HK-2 (cell line): ENCODE measurements around the gene GRK2.

Source experiments
- DNase-seq: peaks from one replicate; pipeline ENCODE4 v3.0.0-alpha.2; 2018; ENCODE audit not compliant: unreplicated experiment

GRK2 gene

DNA sequence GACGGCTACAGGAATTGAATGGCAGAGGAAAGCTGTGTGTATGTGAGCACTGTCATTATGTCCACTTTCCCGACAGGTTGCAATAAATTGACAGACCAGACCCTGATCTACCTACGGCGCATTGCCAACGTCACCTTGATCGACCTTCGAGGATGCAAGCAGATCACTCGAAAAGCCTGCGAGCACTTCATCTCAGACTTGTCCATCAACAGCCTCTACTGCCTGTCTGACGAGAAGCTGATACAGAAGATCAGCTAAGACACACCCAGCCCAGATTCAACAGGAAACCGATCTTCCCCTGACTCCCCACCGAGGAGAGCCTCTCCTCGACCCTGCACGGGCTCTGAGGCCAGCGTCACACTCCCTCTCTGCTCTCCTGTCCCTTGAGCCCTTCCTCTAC, 11.5 kb upstream of the GRK2 start:
- DNase-seq, result no peak

DNA sequence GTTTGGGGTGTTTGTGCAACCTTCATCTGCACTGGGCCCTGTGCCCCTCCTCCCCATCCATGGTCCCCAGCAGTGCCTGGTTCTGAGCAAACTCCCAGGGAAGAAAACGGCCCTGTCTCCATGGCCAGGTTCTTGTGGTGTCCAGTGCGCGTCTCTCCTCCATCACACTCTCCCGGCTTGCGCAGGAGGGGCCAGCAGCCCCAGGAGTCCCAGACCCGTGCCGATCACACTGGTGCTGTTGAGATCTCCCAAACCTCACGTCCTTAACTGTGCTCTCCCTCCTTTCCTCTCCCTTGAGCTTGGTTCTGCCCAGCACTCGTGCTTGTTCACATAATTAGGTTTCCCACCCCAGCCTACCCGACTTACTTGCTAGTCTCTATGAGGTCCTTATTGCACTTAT, 10.9 kb upstream of the GRK2 start:
- no peak for DNase-seq

DNA sequence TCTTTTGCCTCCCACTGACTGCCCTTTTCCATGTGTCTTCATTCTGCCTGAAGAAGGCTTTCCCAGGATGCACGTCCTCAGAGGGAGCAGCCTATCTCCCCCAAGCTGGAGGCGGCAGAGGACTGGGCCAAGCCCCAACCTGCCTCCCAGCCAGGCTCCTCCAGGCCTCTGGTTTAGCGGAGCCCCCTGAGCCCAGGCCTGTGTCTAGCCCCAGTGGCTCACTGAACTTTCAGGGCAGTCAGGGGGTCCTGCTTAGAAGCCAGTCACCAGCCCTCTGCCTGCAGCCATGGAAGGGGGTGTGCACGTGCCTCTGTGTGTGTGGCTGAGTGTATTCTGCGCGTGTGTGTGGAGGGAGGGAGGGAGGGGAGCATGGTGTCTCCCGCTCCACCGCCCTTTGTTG, 10.4 kb upstream of the GRK2 start:
- DNase-seq, result no peak

DNA sequence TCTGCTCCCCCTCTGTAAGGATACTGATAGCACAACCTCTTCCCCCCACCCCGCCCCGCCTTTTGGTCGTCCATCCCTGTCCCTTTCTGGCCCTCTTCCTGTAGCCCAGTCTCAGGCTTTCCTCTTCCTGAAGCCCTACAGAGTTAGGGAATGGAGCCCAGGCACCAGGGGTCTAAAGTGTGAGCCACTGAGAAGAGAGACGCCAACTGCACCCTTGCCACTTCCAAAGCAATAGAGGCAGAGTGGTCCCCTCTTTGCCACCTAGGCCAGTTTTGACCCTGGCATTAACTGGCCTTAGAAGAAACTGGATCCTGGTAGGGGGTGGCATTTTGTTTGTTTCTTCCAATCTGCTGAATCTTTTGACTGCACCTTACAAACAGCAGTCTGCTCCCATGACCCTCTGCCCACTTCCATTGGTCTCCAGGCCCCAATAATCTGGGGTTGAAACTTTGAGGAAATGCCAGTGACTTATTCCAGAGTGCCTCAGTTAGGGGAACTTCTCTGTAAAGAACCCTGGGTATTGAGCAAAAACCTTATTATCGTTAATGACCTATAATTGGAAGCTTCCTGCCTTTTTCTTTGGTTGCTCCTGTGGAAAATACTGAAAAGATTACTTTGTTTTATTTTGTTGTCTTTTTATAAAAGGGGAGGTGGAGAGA, 9.7 kb upstream of the GRK2 start:
- DNase-seq, result no peak

DNA sequence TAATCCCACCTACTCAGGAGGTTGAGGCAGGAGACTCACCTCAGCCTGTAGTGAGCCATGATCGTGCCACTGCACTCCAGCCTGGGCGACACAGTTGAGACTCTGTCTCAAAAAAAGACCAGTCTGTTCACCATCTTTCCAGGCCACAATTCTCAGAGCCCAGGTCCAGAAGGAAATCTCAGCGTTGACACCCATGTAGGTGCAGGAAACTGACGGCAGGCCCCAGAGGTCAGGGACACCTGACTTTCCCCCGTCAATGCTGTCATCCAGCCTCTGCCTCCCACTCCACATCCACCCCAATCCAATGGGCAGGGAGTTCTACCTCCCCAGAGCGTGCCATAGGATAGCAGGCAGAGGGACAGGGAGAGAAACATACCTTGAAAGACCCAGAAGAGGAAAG, 5.9 kb upstream of the GRK2 start:
- no peak for DNase-seq

DNA sequence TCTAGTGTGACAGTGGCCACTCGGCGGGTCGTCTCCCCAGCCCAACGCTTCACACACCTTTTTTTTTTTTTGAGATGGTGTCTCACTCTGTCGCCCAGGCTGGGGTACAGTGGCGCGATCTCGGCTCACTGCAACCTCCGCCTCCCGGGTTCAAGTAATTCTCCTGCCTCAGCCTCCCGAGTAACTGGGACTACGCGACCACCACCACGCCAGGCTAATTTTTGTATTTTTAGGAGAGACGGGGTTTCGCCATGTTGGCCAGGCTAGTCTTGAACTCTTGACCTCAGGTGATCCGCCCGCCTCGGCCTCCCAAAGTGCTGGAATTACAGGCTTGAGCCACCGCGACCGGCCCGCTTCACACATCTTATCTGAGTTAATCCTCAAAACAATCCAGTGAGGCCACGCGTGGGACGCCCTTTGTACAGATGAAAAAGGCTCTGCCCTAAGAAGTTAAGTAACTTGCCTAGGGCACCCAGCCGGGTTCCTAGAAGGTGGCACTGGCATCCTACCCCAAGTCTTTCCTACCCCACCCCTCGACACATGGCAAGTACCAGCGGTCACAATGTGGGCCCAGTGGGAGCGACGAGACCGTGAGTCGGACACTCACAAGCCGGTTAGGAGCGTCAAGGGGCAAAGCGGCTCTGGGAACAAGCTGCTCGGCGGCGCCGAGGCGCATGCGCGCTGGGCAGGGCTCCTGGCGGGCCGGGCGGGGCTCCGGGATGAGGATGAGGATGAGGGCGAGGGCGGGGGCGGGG, 5.2 kb upstream of the GRK2 start:
- DNase-seq, result peak; percentile 71

DNA sequence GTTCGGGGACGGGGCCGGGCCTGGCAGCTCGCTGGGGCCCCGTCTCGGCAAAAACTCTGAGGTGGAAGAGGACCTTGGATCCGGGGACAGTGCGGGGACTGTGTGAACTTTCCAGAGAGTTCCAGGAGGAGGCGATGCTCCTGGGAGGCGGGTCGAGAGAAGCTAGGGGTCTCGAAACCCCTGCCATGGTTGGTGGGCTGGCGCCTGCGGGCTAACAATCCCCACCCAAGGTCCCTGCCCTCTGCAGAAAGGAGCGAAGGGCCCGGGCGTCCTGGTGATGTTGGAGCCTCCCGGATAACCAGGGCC, 4.7 kb upstream of the GRK2 start:
- no peak for DNase-seq

DNA sequence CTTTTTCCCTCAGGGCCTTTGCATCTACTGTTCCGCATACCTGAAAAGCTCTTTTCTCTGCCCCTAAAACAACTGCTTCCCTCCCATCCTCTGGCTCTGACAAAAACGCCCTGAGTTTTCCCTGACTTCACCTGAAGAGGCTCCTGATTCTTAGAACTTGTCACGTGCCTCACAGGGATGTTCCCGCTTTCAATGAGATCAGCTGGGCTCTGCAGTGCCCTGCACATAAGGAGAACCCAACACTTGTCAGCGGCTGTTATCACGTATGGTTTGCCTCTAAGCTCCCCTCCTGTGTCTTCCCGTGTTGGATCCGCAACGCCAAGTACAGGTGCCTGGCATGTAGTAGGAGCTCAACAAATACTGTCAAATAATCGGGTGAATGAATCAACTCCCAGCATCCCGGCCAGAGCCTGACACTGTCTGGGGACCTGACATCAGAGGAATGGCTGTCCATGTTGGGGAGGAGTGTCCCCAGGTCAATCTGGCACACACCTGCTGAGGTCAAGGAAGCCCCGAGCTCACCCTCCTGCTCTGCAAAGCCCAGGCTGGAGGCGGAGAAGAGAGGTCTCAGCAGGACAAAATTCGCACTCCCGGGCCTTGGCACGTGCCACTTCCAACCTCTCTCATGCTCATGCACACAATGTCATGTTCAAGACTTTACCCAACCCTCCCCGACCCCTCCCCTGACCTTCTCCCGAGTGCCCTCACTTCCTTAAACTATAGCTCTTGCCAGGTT, 4.2 kb upstream of the GRK2 start:
- DNase-seq, result no peak

DNA sequence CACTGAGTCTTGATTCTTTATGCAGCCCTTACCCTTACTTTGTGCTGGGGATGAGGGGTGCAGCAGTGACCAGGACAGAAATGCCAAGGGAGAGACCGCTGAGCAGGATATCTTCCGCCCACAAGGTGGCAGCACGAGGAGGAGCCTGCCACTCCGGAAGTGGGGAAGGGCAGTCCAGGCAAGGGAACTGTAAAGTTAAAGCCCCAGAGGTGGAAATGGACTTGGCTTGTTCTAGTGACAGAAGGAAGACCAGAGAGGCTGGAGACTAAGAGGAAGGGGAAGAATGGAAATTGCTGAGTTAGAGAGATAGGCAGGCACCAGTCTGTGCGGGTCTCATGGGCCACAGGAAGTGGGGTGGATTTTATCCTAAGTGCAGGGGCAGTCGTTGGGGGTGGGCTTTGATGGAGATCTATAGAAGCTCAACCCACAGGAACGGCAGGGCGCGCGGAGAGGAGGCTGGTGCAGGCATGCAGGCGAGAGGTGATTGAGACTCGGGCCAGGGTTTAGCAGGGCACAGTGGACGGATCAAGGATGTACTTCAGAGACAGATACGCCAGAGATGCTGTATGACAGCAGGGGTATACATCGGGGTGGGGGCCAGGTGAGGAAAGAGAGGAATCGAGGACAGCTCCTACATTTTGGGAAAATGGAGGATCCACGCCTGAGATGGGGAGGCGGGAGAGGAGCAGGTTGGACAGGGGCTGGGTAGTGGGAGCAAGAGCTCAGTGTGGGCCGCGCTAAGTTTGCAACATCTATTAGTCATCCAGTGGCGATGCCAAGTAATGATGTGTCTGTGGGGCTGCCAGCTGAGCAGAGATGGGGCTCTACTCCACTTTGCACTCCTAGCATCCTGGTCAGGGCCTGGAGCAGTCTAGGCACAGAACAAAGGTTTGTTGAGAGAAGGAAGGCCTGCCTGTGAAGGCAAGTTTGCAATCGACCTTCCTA, 3.3 kb upstream of the GRK2 start:
- peak; percentile 67 for DNase-seq

DNA sequence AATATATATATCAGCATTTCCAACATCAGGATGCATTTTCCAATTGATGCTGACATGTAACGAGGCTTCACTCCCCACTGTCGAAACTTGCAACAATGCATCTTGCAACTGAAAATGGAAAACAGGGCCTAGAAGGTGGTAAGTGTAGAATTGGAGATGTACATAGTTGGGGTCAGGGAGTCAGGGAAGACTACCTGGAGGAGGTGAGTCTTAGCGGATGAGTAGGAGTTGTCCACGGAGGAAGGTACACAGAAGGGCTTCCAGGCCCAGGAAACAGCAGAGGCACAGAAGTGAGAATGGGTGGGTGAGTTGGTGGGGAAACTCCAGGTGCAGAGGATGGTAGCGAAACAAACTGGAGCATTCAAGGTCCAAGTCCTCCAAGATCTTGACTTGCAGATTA, 2.0 kb upstream of the GRK2 start:
- no peak for DNase-seq

DNA sequence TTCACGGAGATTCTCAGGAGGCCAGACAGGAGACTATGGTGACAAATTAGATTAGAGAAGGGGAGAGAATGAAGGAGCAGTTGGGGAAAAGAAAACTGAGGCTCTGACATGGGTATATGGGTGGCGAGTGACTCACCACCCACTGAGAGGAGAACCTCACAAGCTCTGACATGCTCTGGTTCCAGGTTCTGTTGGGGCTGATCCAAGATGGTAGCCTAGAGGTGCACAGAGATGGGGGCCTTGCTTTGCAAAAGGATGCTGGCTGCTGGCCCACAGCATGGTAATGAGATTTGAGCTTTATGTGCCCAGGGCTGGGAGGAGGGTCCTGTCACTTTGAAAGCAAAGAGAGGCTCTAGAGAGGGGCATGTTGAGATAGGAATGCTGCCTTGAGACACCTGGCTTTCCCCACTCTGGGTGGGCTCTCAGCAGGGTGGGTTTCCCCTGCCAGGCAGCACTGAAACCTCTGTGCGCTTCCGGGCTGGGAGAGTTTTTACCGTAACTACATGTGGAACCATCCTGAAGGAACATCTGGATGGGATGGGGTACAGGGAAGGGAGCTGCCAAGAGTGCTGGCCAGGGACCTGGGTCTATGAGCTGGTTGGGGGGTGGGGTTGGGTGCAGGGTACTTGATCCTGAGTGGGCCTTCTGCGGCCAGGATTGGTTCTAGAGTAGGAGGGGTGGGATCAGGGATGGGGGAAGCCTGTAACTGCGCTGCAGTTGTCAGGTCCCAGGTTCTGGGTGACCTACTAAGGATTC, 1.2 kb upstream of the GRK2 start:
- DNase-seq, result no peak

DNA sequence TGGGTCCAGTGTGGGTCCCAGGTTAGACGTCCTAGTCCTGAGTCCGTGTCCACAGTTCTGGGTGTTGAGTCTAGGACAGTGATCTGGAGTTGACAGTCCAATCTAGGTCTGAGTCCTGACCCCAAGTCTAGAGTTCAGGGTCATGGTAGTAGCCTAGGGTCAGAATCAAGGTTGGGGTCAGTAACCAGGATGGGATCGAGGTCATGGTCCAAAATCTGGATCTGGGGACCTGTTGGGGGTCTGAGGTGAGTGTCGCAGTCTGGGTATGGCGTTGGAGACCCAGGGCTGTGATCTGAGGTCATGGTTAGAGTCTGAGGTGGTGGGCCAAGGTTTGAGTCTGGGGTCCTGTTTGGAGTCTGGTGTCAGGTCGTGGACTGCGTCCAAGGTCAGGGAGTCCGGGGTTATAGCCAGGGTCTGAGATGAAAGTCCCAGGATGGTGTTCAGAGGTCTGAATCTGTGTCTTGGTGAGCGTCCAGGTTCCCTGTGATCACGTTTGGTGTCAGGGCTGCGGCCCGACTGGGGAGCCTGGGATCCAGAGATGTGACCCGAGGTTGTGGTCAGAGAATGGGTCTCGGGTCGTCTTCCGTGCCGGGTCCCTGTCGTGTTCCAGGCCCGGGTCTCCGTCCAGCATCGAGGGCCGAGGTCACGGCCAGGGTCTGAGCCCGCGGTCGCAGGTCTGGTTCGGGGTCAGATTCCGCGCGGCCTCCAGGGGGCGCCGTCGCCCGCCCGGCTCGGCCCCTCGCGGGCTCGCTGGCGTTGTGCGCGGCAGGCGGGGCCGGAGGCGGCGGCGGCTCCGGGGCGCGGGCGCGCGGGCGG, 432 bp upstream of the GRK2 start:
- DNase-seq, result peak; percentile 69

DNA sequence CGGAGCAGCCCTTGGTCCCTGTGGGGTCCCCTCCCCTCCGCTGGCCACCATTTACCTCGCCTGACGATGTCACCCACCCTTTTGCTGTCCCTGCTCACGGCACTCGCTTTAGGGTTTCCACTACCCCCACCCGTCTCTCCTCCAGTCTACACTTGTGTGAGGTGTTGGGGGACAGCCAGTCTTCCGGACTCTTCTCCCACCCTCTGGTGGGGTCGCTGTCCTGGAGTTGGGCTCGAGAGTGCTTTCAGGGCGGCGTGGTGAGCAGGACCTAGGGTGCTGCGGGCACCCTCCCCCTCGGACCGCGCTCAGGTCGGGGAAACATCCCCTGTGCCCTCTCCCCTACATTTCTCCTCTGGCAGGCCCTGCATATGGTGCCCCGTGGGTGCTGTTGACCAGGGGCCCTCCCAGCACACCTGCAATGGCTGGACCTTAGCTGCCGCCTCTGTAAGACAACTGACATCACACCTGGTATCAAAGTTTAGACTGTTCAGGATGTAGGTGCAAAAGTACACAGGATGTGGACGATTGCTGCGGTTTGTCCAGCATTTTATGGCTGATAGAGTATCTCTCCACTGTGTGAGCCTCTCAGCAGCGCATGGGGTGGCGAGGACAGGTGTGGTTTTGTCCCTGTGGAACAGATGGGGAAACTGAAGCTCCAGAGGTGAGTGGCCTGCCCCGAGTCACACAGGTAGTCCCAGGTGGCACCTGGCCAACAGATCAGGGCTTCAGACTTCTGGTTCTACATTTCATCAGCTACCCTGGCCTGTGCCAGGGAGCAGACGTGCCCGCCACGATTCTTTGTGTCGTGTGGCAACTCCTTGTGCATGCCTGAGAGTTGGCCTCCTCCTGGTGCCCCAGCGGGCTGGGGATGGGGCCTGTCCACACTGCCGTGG, 1.2 kb downstream of the GRK2 start:
- DNase-seq, result no peak

DNA sequence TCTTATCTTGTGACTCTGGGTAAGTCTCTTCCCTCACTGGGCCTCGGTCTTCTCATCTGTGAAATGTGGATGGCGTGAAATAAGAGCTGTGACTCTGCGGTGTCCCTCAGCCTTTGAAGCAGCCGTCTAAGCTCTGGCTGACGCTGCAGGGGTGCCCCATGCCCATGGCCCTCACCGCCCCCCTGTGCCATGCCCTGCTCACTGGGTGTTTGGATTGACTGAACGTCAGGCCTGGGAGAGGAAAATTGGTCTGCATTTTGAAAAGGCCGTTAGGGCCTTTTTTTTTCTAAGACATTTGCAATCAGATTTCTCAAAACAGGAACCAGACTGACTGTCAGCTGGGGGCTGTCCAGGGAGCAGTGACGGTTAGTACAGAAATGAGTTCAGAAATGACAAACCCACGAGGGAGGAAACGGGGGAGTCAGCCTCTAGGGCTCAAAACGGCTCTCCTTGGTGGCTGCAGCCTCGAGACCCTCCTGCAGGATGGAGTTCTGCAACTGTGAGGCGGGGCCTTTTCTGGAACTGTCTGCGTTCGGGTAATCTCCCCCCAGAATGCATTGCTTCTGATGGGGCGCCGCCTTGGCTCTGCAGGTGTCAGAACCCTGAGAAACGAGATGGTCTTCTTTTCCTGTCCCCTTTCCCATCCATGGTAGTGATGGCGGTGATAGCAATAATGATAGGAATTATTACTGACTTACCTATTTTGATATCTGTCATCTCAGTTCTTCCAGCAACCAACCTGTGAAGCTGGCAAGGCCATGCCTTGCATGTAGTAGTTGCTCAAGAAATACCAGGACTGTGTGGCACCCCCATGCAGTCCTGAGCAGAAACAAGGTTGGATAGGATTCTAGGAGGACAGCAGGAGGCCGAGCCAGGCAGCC, 2.0 kb downstream of the GRK2 start:
- DNase-seq, result no peak

DNA sequence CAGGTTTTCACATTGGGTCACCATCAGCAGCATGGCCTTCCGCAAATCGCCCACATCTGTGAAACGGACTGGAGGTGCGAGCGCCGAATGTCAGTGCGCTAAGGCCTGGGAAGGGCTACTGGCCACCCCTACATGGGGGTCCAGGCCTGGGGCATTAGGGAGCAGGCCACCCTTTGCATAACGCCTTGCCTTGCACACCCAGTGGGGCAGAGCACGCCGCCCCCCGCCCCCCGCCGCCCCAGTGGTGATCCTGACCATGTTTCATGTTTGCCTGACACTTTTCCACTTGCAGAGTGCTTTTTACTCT, 2.6 kb downstream of the GRK2 start:
- DNase-seq, result no peak

DNA sequence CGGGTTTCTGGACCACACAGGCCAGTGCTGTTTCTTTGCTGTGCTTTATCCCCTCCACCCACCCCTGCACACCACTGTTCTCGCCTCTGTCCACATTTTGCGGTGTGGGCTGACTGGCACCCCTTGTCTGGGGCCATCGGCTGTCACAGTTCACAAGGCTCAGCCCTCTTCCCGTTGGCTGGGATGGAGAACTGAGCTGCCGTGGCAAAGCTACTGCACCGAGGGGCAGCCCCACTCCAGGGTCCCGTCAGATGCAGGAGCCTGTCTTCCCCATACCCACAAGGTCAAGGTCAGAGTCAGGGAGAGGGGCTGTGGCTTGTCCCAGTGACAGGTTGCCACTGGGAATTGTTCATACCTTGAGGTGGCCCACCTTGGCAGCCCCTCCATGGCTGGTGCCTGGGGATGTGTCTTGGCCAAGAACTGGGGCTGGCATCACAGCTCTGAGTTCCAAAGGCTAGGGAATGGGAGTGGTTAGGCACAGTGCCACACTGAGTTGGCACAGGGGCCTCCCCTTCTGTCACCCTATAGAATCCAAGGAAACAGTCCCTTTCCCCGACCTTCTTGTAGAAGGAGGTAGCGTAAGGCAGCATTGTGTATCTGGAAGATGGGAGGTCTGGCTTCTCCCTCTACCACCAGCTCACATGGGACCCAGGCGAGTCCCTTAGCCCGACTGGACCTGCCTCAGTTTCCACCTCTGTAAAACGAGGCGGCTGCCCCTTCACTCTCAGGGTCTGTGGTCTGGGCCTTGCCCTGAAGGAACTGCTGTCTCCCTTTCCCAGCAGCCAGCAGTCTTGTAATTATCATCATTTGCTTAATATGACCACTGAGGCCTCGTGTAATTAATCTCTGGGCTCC, 3.4 kb downstream of the GRK2 start:
- DNase-seq, result no peak
